Mesothelial cell of epicardium (in vitro differentiated cells): ENCODE results near the gene PCARE. TPM values are rescaled to one million over a fixed set of nuclear protein-coding genes. Genes with fewer than 3 reads are reported as not detected.
"Not testable (repeated sequence)": the region's sequence is repeated elsewhere in the genome, so short reads cannot be mapped to it uniquely, and the experiment has no call there.

ENCODE experiments used
- DNase-seq, 2 experiments: peaks; one replicate each; pipeline ENCODE4 v3.0.0; 2021; ENCODE audit warnings: low spot score in 2 of 2; ENCODE audit not compliant: unreplicated experiment in 2 of 2
- H3K27ac Mint-ChIP-seq: 2 replicates; pipeline ENCODE4 v1.8.0; 2021; ENCODE audit warnings: mixed read lengths
- H3K27me3 Mint-ChIP-seq: 2 replicates; pipeline ENCODE4 v1.8.0; 2021; ENCODE audit warnings: low read depth, mixed read lengths
- H3K36me3 Mint-ChIP-seq: 2 replicates; pipeline ENCODE4 v1.8.0; 2021; ENCODE audit warnings: mixed read lengths
- H3K4me1 Mint-ChIP-seq: 2 replicates; pipeline ENCODE4 v1.8.0; 2021; ENCODE audit warnings: mixed read lengths
- H3K4me3 Mint-ChIP-seq: 2 replicates; pipeline ENCODE4 v1.8.0; 2021; ENCODE audit warnings: mild to moderate bottlenecking, moderate library complexity, mixed read lengths
- H3K9me3 Mint-ChIP-seq: 2 replicates; pipeline ENCODE4 v1.8.0; 2021; ENCODE audit warnings: mixed read lengths
- CTCF ChIP-seq: fragments of 200-600 bp; sonication (generic); IDR thresholded peaks from one replicate; pipeline ENCODE4 v1.5.0; 2021; ENCODE audit warnings: antibody characterized with exemption; ENCODE audit not compliant: unreplicated experiment
- total RNA-seq: library from RNA; stranded (reverse); gene quantifications from 3 replicates; pipeline ENCODE4 v1.2.1, GENCODE V29; 2021

Gene PCARE
- total RNA-seq, 1 donor from 2014 or later, result 0.22 TPM

GRCh38 chr2:29106256-29106655, 31.9 kb upstream of the PCARE start:
- Mint-ChIP-seq H3K4me3 (no peak overlapping the region), H3K36me3 (no peaks in the 10 kb centered on the region), H3K27ac (no peak overlapping the region), H3K9me3 (no peaks in the 10 kb centered on the region), H3K4me1 (no peaks in the 10 kb centered on the region), H3K27me3 (no peaks in the 10 kb centered on the region)
- TF ChIP-seq CTCF, result no peak
- no peak for DNase-seq

GRCh38 chr2:29105375-29105774, 31.1 kb upstream of the PCARE start:
- Mint-ChIP-seq H3K27me3 (no peaks in the 10 kb centered on the region), H3K27ac (no peak overlapping the region), H3K4me3 (no peak overlapping the region), H3K36me3 (no peaks in the 10 kb centered on the region), H3K4me1 (no peaks in the 10 kb centered on the region), H3K9me3 (peaks cover 5% of the 10 kb centered on the region)
- no peak for DNase-seq
- no peak for TF ChIP-seq CTCF

GRCh38 chr2:29104688-29105087, 30.4 kb upstream of the PCARE start:
- H3K36me3 Mint-ChIP-seq, result no peaks in the 10 kb centered on the region
- no peak overlapping the region for H3K27ac Mint-ChIP-seq
- H3K9me3 Mint-ChIP-seq, result peaks cover 6% of the 10 kb centered on the region
- H3K27me3 Mint-ChIP-seq, result no peaks in the 10 kb centered on the region
- H3K4me3 Mint-ChIP-seq, result no peak overlapping the region
- no peak for TF ChIP-seq CTCF
- no peak for DNase-seq
- no peaks in the 10 kb centered on the region for H3K4me1 Mint-ChIP-seq

- no peak for TF ChIP-seq CTCF
- DNase-seq, result no peak
- no peaks in the 10 kb centered on the region for H3K27me3 Mint-ChIP-seq
- H3K36me3 Mint-ChIP-seq, result no peaks in the 10 kb centered on the region
- no peak overlapping the region for H3K4me3 Mint-ChIP-seq
- no peak overlapping the region for H3K27ac Mint-ChIP-seq
- no peaks in the 10 kb centered on the region for H3K4me1 Mint-ChIP-seq
- H3K9me3 Mint-ChIP-seq, result peaks cover 6% of the 10 kb centered on the region
These were observed 26.2 kb upstream of the PCARE start for GRCh38 chr2:29100564-29100963.

- Mint-ChIP-seq H3K4me1 (no peaks in the 10 kb centered on the region), H3K9me3 (peaks cover 6% of the 10 kb centered on the region), H3K4me3 (no peak overlapping the region), H3K27ac (no peak overlapping the region), H3K36me3 (no peaks in the 10 kb centered on the region), H3K27me3 (no peaks in the 10 kb centered on the region)
- no peak for DNase-seq
- TF ChIP-seq CTCF, result no peak
These were observed 23.2 kb upstream of the PCARE start for GRCh38 chr2:29097569-29097968.

GRCh38 chr2:29096969-29097368, 22.6 kb upstream of the PCARE start:
- Mint-ChIP-seq H3K27ac (no peak overlapping the region), H3K36me3 (no peaks in the 10 kb centered on the region), H3K9me3 (peaks cover 6% of the 10 kb centered on the region), H3K4me3 (no peak overlapping the region), H3K27me3 (no peaks in the 10 kb centered on the region), H3K4me1 (no peaks in the 10 kb centered on the region)
- DNase-seq, result no peak
- TF ChIP-seq CTCF, result no peak

- not testable (repeated sequence) for H3K4me3 Mint-ChIP-seq, H3K27ac Mint-ChIP-seq, H3K4me1 Mint-ChIP-seq, DNase-seq, H3K36me3 Mint-ChIP-seq, H3K27me3 Mint-ChIP-seq, H3K9me3 Mint-ChIP-seq
These were observed 16.0 kb upstream of the PCARE start for GRCh38 chr2:29090311-29090710.
